Measurements from ENCODE around the gene IL6R.
"Not testable (repeated sequence)": the region's sequence is repeated elsewhere in the genome, so short reads cannot be mapped to it uniquely, and the experiment has no call there.

The IL6R gene

GRCh38 chr1:154404984-154405746 is at the start of gene IL6R:
Gene IL6R (plus strand): TSS chr1:154405343. CDS start chr1:154405630, 287 bp downstream.
- DNase-seq (ENCODE audit: low read depth in 2 of 2) = peak in 1 of 2 donors; percentile 58

DNA sequence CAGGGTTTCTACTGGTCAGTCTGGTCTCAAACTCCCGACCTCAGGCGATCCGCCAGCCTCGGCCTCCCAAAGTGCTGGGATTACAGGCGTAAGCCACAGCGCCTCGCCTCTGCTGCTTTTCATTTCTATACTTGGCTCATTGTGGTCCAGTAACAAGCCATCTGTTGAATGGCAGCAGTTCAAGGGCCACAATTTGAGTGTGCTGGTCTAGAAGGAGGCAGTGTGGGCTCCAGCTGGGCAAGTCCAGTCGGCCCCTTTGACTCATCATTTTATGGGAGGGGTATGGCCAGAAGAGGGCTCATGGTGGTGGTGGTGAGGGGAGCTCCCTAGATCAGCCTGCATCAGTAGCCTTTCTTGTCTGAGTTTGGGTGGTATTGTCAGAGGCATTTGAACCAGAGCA is 46.6 kb upstream of the IL6R start:
- DNase-seq (ENCODE audit: low read depth in 2 of 2) = no peak

GRCh38 chr1:154360288-154360687 is 44.9 kb upstream of the IL6R start:
- no peak for DNase-seq (ENCODE audit: low read depth in 2 of 2)

DNA sequence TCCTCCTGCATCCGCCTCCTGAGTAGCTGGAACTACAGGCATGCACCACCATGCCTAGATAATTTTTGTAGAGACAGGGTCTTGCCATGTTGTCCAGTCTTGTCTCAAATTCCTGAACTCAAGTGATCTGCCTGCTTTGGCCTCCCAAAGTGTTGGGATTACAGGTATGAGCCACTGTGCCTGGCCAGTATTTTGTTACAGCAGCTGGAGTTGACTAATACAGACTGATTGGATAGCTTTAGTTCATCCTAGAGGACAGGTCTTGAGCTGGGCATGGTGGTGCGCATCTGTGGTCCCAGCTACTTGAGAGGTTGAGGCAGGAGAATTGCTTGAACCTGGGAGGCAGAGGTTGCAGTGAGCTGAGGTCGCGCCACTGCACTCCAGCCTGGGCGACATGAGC is 44.3 kb upstream of the IL6R start:
- DNase-seq (ENCODE audit: low read depth in 2 of 2) = not testable (repeated sequence)

DNA sequence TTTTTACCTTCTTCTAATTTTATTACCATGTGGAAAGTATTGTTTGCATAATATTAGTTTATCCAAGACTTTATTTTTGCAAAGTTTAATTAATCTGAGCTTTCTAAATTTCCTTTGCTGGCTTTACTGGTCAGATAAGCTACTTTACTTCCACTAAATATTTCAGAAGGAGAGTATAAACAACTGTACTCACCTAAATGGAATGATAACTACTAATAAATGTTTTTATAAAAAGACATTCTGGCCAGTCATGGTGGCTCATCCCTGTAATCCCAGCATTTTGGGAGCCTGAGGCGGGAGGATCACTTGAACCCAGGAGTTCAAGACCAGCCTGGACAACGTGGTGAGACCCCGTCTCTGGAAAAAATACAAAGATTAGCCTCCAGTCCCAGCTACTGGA is 43.8 kb upstream of the IL6R start:
- DNase-seq (ENCODE audit: low read depth in 2 of 2) = no peak

DNA sequence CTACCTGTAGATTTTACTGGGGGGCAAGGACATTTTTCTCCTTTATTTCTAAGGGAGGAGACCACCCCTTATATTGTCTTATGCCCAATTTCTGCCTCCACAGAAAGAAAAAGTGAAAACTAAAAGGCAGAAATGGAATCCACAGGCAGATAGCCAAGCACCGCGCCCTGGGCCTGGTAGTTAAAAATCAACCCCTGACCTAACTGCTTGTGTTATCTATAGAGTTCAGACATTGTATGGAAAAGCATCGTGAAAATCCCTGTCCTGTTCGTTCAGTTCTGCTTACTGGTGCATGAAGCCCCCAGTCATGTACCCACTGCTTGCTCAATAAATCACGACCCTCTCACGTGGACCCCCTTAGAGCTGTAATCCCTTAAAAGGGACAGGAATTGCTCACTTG is 33.7 kb upstream of the IL6R start:
- no peak for DNase-seq (ENCODE audit: low read depth in 2 of 2)

DNA sequence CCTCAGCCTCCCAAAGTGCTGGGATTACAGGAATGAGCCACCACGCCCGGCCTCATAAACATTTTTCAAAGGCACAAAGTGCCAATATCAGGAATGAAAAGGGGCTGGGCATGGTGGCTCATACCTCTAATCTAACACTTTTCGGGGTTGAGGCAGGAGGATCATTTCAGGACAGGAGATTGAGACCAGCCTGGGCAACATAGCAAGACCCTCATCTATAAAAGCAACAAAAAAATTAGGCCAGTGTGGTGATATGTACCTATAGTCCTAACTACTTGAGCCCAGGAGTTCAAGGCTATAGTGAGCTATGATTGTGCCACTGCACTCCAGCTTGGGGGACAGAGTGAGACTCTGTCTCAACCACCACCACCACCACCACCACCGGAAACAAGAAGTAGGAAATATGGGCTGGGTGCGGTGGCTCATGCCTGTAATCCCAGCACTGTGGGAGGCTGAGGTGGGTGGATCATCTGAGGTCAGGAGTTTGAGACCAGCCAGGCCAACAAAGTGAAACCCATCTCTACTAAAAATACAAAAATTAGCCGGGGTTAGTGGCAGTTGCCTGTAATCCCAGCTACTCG is 31.3 kb upstream of the IL6R start:
- DNase-seq (ENCODE audit: low read depth in 2 of 2) = not testable (repeated sequence)

DNA sequence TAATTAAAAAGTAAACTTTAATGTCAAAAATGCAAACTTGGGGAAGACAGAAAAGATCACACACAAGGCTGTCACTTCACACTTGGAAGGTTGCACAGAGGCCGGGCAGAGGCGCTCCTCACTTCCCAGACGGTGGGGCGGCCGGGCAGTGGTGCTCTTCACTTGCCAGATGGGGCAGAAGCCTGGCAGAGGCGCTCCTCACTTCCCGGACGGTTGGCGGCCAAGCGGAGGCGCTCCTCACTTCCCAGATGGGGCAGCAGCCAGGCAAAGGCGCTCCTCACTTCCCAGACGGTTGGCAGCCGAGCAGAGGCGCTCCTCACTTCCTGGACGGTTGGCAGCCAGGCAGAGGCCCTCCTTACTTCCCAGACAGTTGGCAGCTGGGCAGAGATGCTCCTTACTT is 25.8 kb upstream of the IL6R start:
- DNase-seq (ENCODE audit: low read depth in 2 of 2) = no peak

- DNase-seq (ENCODE audit: low read depth in 2 of 2) = no peak
These were observed 20.3 kb upstream of the IL6R start for GRCh38 chr1:154384650-154385489.

- peak; percentile 71 to 72 for DNase-seq (ENCODE audit: low read depth in 2 of 2)
These were observed 18.3 kb upstream of the IL6R start for GRCh38 chr1:154386643-154387352.

- DNase-seq (ENCODE audit: low read depth in 2 of 2) = no peak
These were observed 13.9 kb upstream of the IL6R start for GRCh38 chr1:154391086-154391770.

DNA sequence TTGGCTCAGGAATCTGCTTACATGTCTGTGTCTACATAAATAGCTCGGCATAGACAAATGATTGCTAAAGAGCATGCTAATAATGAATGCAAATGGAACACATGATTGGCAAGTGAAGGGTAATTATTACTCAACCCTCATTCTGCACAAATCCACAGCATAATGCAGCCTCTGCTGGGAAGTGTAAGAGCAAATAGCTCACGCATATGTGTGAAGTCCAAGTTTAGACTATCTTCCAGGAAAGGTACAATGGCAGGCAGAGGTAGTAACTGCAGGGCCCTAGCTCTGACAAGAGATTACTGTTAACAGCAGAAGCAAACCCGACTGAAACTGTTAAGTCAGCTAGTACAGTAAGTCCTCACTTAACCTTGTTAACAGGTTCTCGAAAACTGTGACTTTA is 7.0 kb upstream of the IL6R start:
- no peak for DNase-seq (ENCODE audit: low read depth in 2 of 2)

DNA sequence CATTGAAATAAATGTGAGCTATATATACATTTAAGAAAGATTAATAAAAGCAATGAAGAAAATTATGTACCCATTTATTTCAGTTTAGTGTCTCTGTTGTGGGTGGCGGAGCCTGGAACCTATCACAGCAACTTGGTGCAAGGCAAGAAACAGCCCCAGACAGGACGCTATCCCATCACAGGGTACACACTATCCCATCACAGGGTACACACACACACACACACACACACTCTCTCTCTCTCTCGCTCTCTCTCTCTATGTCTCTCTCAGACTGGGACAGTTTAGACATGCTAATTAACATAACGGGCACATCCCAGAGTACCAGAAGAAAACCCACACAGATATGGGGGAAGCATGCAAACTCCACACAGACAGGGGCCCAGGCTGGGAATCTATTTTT is 6.5 kb upstream of the IL6R start:
- no peak for DNase-seq (ENCODE audit: low read depth in 2 of 2)

DNA sequence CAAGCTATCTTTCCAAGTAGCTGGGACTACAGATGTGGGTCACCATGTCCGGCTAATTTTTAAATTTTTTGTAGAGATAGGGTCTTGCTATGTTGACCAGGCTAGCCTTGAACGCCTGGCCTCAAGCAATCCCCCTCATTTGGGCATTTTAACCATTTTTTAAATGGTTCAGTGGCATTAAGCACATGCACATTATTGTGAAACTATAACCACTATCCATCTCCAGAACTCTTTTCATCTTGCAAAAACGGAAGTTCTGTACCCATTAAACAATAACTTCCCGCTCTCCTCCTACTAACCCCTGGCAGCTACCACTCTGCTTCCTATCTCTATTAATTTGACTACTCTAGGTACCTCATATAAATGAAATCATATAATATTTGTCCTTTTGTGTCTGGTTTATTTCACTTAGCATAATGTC is 4.8 kb upstream of the IL6R start:
- DNase-seq (ENCODE audit: low read depth in 2 of 2) = no peak

- DNase-seq (ENCODE audit: low read depth in 2 of 2) = no peak
These were observed 2.7 kb upstream of the IL6R start for GRCh38 chr1:154402409-154402921.

- no peak for DNase-seq (ENCODE audit: low read depth in 2 of 2)
These were observed 1.7 kb upstream of the IL6R start for GRCh38 chr1:154403261-154403943.

DNA sequence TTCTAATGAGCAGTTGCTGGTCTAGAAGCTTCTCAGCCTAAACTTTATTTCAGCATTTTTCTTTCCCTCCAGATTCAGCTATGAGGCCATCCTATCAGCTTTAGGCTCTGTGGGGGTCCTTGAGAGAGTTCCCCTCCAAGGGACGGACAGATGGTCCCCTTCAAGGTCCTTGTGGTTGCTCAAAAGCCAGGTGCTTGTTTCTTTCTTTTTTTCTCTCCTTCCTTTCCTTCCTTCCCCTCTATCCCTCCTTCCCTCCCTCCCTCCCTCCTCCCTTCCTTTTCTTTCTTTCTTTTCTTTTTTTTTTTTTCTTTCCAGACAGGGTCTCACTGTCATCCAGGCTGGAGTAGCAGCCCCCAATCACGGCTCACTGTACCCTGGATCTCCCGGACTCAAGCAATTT is 1.2 kb upstream of the IL6R start:
- no peak for DNase-seq (ENCODE audit: low read depth in 2 of 2)

DNA sequence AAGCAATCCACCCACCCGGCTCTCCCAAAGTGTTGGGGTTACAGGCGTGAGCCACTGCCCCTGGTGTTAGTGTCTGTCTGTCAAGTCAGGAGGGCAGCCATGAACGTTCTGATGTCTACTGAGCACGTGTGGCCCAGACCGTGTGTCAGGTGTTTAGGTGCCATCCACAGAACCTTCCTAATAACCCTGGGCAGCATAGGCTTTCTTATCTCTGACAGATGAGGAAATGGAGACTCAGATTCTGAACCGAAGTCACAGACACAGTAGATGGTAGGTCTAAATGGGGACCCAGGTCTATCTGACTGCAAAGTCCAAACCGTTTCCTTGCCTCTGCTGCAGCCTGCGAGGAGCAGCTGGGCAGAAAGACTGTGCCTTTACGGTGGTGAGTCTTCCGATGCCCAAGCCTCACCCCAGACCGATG is 622 bp upstream of the IL6R start:
- no peak for DNase-seq (ENCODE audit: low read depth in 2 of 2)

- peak in 1 of 2 donors; percentile 65 for DNase-seq (ENCODE audit: low read depth in 2 of 2)
These were observed 816 bp downstream of the IL6R start for GRCh38 chr1:154405747-154406571.

DNA sequence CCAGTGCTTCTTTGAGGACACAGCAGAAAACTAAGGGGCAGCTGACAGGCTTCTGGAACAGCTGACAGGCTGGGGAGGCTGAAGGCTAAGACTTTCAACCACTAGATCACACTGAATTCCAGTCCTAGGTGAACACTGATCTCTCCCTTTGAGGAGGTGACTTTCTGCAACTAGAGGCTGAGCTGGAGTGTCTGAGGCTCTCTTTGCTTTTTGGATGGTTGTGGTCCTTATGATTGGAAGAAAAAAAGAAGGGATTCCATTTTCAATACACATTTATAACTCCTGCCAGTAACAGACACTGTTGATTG is 1.4 kb downstream of the IL6R start:
- no peak for DNase-seq (ENCODE audit: low read depth in 2 of 2)
